ENCODE results near the gene ATP1A1.

DNA sequence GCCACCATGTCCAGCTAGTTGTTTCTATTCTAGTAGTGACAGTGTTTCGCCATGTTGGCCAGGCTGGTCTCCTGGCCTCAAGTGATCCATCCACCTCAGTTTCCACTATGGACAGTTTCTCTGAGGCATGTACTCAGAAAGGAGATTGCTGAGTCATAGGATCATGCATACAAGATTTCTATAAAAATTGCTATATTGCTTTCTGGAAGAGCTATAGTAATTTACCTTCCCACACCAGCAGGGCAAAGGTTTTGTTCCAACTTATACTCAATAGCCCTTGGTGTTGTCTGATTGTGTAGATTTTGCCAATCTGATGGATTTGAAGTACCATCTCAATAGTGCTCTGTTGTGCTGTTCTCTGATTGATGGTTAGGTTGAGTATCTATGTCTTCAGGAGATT, 15.6 kb upstream of the ATP1A1 start:
- TF ChIP-seq SETDB1 (IDR thresholded peaks at IDR 0.05; ENCODE audit: insufficient read length, low read length), result no peak
- no peak for TF ChIP-seq ZNF324 (tag by site-specific recombination; IDR thresholded peaks at IDR 0.05)
- TF ChIP-seq ZNF510 (tag by site-specific recombination; IDR thresholded peaks at IDR 0.05; ENCODE audit: insufficient replicate concordance), result no peak
- TF ChIP-seq, protein P1, sequence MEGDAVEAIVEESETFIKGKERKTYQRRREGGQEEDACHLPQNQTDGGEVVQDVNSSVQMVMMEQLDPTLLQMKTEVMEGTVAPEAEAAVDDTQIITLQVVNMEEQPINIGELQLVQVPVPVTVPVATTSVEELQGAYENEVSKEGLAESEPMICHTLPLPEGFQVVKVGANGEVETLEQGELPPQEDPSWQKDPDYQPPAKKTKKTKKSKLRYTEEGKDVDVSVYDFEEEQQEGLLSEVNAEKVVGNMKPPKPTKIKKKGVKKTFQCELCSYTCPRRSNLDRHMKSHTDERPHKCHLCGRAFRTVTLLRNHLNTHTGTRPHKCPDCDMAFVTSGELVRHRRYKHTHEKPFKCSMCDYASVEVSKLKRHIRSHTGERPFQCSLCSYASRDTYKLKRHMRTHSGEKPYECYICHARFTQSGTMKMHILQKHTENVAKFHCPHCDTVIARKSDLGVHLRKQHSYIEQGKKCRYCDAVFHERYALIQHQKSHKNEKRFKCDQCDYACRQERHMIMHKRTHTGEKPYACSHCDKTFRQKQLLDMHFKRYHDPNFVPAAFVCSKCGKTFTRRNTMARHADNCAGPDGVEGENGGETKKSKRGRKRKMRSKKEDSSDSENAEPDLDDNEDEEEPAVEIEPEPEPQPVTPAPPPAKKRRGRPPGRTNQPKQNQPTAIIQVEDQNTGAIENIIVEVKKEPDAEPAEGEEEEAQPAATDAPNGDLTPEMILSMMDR (tag by site-specific recombination; IDR thresholded peaks at IDR 0.05), result no peak
- TF ChIP-seq HOXA7 (CRISPR knock-in tag; IDR thresholded peaks at IDR 0.05; ENCODE audit: borderline replicate concordance), result no peak
- no peak for TF ChIP-seq ZNF837 (tag by site-specific recombination; IDR thresholded peaks at IDR 0.05)
- no peak for TF ChIP-seq ZNF221 (tag by site-specific recombination; IDR thresholded peaks at IDR 0.05; ENCODE audit: borderline replicate concordance)
- no peak for TF ChIP-seq ZNF777 (tag by site-specific recombination; IDR thresholded peaks at IDR 0.05; ENCODE audit: borderline replicate concordance)
- no peak for TF ChIP-seq TCF7L2 (IDR thresholded peaks at IDR 0.05; ENCODE audit: borderline replicate concordance, low read depth, low read length)
